Measurements from ENCODE around the gene ANKH.

Gene ANKH

DNA sequence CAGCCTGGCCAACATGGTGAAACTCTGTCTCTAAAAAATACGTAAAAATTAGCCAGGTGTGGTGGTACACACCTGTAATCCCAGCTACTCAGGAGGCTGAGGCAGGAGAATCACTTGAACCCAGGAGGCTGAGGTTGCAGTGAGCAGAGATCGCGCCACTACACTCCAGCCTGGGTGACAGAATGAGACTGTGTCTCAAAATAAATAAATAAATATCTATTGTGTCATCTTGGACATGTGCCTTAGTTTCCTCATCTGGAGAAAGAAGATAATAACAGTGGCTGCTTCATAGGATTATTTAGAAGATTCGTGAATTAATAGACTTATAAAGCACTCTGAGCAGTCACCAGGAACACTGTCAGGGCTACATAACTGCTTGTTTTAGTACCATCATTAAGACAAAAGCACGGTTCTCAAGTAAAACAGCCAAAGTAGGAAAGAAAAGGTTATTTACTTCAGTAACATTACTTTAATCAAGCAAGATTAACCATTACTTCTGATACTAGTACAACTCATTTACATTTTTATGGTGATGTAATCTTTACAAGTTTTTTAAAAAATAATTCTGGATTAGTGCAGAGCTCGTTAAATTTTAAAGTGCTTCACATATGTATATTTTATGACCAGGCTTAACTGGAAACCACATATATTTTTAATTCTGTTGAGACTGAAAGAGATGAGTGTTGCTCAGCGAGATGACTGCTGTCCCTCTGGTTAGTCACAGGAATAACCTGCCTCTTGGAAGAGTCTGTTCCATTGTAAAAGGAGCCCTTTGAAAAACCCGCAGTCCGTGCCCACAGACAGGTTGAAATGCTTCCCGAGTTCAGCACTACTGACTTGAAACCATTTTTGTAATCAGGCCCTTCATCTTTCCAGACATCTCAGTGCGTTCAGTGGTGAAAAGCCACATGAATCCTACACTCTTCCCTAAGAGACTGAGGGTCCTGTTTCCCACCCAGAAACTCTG lies 36.7 kb downstream of the ANKH start:
- H3K27ac ChIP-seq = peak overlapping the region; percentile 66
- TF ChIP-seq, protein P1, sequence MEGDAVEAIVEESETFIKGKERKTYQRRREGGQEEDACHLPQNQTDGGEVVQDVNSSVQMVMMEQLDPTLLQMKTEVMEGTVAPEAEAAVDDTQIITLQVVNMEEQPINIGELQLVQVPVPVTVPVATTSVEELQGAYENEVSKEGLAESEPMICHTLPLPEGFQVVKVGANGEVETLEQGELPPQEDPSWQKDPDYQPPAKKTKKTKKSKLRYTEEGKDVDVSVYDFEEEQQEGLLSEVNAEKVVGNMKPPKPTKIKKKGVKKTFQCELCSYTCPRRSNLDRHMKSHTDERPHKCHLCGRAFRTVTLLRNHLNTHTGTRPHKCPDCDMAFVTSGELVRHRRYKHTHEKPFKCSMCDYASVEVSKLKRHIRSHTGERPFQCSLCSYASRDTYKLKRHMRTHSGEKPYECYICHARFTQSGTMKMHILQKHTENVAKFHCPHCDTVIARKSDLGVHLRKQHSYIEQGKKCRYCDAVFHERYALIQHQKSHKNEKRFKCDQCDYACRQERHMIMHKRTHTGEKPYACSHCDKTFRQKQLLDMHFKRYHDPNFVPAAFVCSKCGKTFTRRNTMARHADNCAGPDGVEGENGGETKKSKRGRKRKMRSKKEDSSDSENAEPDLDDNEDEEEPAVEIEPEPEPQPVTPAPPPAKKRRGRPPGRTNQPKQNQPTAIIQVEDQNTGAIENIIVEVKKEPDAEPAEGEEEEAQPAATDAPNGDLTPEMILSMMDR (conservative IDR thresholded peaks at IDR 0.05) = no peak

DNA sequence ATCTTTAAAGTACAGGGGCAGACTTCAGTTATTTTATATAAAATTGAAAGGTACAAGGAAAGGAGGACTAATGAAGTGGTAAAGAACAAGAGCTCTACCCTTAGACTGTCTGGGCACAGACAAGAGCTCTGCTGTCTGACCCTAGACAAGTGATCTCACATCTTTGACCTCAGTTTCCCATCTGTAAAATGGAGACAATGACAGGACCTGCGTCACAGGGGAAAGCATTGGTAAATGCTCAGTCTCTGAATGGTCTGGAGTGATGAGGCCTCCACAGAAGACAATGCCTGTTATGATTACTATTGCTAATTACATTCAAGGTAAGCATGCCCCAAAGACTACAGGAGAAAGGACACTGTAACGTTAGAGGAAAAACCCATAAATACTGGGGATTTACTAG lies 37.5 kb downstream of the ANKH start:
- TF ChIP-seq, protein P1 (conservative IDR thresholded peaks at IDR 0.05) = no peak

GRCh38 chr5:14831006-14831338 lies 40.6 kb downstream of the ANKH start:
- TF ChIP-seq, protein P1 (conservative IDR thresholded peaks at IDR 0.05) = no peak
- H3K27ac ChIP-seq = no peak overlapping the region

More for the DNA sequence above, 37.5 kb downstream of the ANKH start:
- peak overlapping the region; percentile 66; the same call in 1 of the 2 replicates for H3K27ac ChIP-seq

GRCh38 chr5:14830210-14831005 lies 41.2 kb downstream of the ANKH start:
- H3K27ac ChIP-seq = no peak overlapping the region
- TF ChIP-seq, protein P1 (conservative IDR thresholded peaks at IDR 0.05) = no peak

DNA sequence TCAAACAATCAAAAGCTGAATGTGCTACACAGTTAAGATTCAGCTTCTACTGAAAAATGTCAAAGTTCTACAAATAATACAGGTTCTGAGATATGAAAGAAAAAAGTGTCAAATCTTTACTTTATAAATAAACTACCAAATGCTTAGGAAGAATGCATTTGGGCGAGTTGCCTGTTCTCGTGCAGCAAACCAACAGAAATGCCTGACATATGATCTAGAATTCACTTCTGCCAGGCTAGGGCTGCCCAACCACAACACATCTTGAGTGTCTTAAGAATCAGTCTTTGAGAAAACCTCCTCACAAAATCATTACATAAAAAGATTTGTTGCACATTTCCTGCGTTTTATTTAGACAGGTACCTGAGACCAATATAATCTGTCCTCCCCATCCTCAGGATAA lies 42.2 kb downstream of the ANKH start:
- no peak overlapping the region for H3K27ac ChIP-seq
- TF ChIP-seq, protein P1 (conservative IDR thresholded peaks at IDR 0.05) = no peak

GRCh38 chr5:14826714-14827113 lies 44.9 kb downstream of the ANKH start:
- TF ChIP-seq, protein P1 (conservative IDR thresholded peaks at IDR 0.05) = no peak
- peak overlapping the region; percentile 8; the same call in 1 of the 2 replicates for H3K27ac ChIP-seq

GRCh38 chr5:14825977-14826376 lies 45.6 kb downstream of the ANKH start:
- TF ChIP-seq, protein P1 (conservative IDR thresholded peaks at IDR 0.05) = no peak
- peak overlapping the region; percentile 8; the same call in 1 of the 2 replicates for H3K27ac ChIP-seq
